ENCODE data around the gene UTRN. TPM values are rescaled to one million over a fixed set of nuclear protein-coding genes. Genes with fewer than 3 reads are reported as not detected.
A peak's percentile ranks its signal among the peaks of the same experiment; 100 is the strongest.

Gene UTRN
- total and polyA plus RNA-seq, 10 of the 15 experiments (the other 5 are each of a cell fraction or from before 2014, with no cell fraction given) = 1.6 to 52.6 (median 25.5) TPM

DNA sequence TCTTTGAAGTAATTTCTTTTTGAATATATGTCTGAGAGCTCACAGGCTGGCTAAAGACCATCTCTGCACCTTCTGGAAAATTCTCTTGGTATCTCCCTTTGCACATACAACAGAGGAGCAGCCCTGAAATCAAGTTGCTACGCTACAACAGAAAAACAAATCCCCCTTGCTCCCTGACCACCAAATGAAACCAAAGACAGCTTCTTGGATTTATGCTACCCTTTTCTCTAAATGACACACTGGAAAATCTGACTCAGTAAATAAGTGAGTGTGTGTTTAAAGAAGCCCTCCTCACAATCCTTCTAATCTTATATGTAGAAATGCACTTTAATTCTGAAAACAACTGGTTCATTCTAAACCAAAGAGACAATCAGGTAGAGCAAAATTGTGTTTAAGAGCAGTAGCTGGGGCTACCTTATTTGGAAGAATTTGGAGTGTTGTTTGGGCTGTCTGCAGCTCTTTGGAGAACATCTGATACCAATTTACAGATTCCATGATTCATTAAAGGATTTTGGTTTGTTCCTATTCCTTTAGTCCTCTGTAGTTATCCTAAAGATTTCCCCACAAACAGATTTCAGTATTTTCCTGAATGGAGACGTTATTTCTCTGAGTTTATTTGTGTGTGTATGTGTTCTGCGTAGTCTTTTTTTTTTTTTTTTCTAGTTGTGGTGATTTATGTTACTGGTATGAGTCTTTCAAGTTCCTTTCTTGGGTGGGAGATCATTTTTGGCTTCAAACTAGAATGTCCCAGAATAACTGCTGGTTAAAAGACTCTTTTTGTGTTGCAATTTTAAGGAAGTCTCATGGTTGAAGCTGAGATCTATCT lies 36.4 kb upstream of the UTRN start (continued):
- TF ChIP-seq NFIC (IDR thresholded peaks at IDR 0.05; ENCODE audit: low read depth, low read length) (peak; percentile 60; the same call in 1 of the 2 replicates), JUNB (IDR thresholded peaks at IDR 0.05) (peak; percentile 61), EP300 (IDR thresholded peaks at IDR 0.05; ENCODE audit: borderline replicate concordance in 1 of 2, control insufficient read depth in 1 of 2, low read depth in 2 of 2, low read length in 2 of 2) (peak in 1 of 2 experiments; percentile 16; a peak in 1 of 4 replicates), IRF5 (IDR thresholded peaks at IDR 0.05; ENCODE audit: borderline replicate concordance) (no peak), ZSCAN29 (IDR thresholded peaks at IDR 0.05) (no peak), RAD51 (IDR thresholded peaks at IDR 0.05) (no peak), ZZZ3 (IDR thresholded peaks at IDR 0.05; ENCODE audit: control insufficient read depth, insufficient read length, low read depth) (no peak), HSF1 (IDR thresholded peaks at IDR 0.05; ENCODE audit: low read depth, low read length) (peak; percentile 48; the same call in 1 of the 2 replicates)

GRCh38 chr6:144250276-144250675 lies 34.9 kb upstream of the UTRN start:
- Histone ChIP-seq H3K9me3 (replicated peaks; ENCODE audit: control insufficient read depth, insufficient read depth, low read length) (no peaks in the 10 kb centered on the region; the same call in 1 of the 3 replicates), H3K4me2 (ENCODE audit: control insufficient read depth, insufficient read depth) (no peak overlapping the region), H3K4me1 (ENCODE audit: control insufficient read depth, insufficient read depth, low read length) (no peaks in the 10 kb centered on the region), H2AFZ (ENCODE audit: control insufficient read depth, low read depth, low read length) (no peak overlapping the region), H3K4me3 (no peak overlapping the region), H3K79me2 (ENCODE audit: control insufficient read depth, insufficient read depth, low read length) (no peaks in the 10 kb centered on the region), H3K36me3 (ENCODE audit: control insufficient read depth in 2 of 2, insufficient read depth in 2 of 2, low read length in 1 of 2) (no peaks in the 10 kb centered on the region), H3K27me3 (replicated peaks in 1 of 2; ENCODE audit: control insufficient read depth in 2 of 2, insufficient read depth in 2 of 2, low read length in 1 of 2) (no peaks in the 10 kb centered on the region; a peak in 2 of 4 replicates), H4K20me1 (ENCODE audit: control insufficient read depth, insufficient read depth) (no peaks in the 10 kb centered on the region), H3K27ac (ENCODE audit: control insufficient read depth, insufficient read depth) (no peak overlapping the region), H3K9ac (ENCODE audit: control insufficient read depth, insufficient read depth, low read length) (no peak overlapping the region)
- no peak for ATAC-seq
- no TSS peak for BruUV-seq (replicated peaks)
- in situ Hi-C loops (cut with MboI) = no loop called here
- ChIA-PET SMC1A (ENCODE audit: uncharacterized antibody, unreplicated experiment) (interaction anchor here (0.6 kb wide), 1 partner anchor 136 kb away, joined by 3 read pairs; no protein-coding TSS in a partner anchor), RAD21 (ENCODE audit: unreplicated experiment) (no interaction called here), CTCF (no interaction called here), POLR2A (no interaction called here)
- intact Hi-C loops (cut with micrococcal nuclease; ENCODE audit: unreplicated experiment) = no loop called here
- DNase-seq (ENCODE audit: low read depth, low spot score) = no peak
- FAIRE-seq = no peak
- WGBS (ENCODE audit: insufficient coverage, insufficient replicate concordance, low lambda C conversion rate, missing lambda C conversion rate) = 41% methylated on average over 3 of the region's 3 CpGs
- no peak for TF ChIP-seq MXI1 (IDR thresholded peaks at IDR 0.05; ENCODE audit: low read depth, low read length)

All from GM12878 (cell line).